Stimulated activated CD4-positive, alpha-beta T cell treated with anti-CD3 and anti-CD28 coated beads, Interleukin-2, amount 100 ng/mL, for 4 hours (primary cell): ENCODE data around the gene HDGF.

Source experiments
- DNase-seq: peaks from one replicate; pipeline ENCODE4 v3.0.0-alpha.2; 2020; ENCODE audit warnings: low read depth

Gene HDGF

GRCh38 chr1:156746728-156747631, 4.5 kb downstream of the HDGF start:
- DNase-seq = no peak

GRCh38 chr1:156746406-156746727, 5.1 kb downstream of the HDGF start:
- no peak for DNase-seq

GRCh38 chr1:156745881-156746280, 5.6 kb downstream of the HDGF start:
- DNase-seq = no peak

- no peak for DNase-seq
These were observed 6.6 kb downstream of the HDGF start for GRCh38 chr1:156744786-156745419.

- no peak for DNase-seq
These were observed 7.1 kb downstream of the HDGF start for GRCh38 chr1:156744344-156744743.

GRCh38 chr1:156743367-156744302, 7.8 kb downstream of the HDGF start:
- no peak for DNase-seq

GRCh38 chr1:156742801-156743200, 8.7 kb downstream of the HDGF start:
- DNase-seq = no peak

GRCh38 chr1:156742017-156742416, 9.5 kb downstream of the HDGF start:
- DNase-seq = no peak

GRCh38 chr1:156741481-156741983, 9.9 kb downstream of the HDGF start:
- no peak for DNase-seq

GRCh38 chr1:156740741-156741480, 10.6 kb downstream of the HDGF start, which contains the start of gene MRPL24:
TSS of gene MRPL24 (minus strand) at chr1:156741088. CDS start at chr1:156738704, 2,384 bp downstream.
- DNase-seq = peak; percentile 95

GRCh38 chr1:156740237-156740740, 11.2 kb downstream of the HDGF start:
- no peak for DNase-seq

- DNase-seq = no peak
These were observed 12.6 kb downstream of the HDGF start for GRCh38 chr1:156738916-156739315.

GRCh38 chr1:156738407-156738806, 13.1 kb downstream of the HDGF start:
- DNase-seq = no peak

- DNase-seq = no peak
These were observed 17.4 kb downstream of the HDGF start for GRCh38 chr1:156733989-156734584.

GRCh38 chr1:156728599-156729462, 22.6 kb downstream of the HDGF start, which contains the start of gene ISG20L2:
TSS of gene ISG20L2 (minus strand) at chr1:156728766. CDS start at chr1:156727652, 1,114 bp downstream.
- DNase-seq = peak; percentile 95

- DNase-seq = peak; percentile 57
These were observed 23.4 kb downstream of the HDGF start, which contains the start of gene METTL25B for GRCh38 chr1:156727926-156728598. TSS of gene METTL25B (plus strand) at chr1:156728469. CDS start at chr1:156729105, 636 bp downstream.

GRCh38 chr1:156727492-156727891, 24.0 kb downstream of the HDGF start:
- DNase-seq = no peak

- no peak for DNase-seq
These were observed 24.8 kb downstream of the HDGF start for GRCh38 chr1:156726549-156727226.
